Measurements from ENCODE around the gene HIVEP3. TPM values are rescaled to one million over a fixed set of nuclear protein-coding genes. Genes with fewer than 3 reads are reported as not detected.

Gene HIVEP3
- total RNA-seq, 3 donors from 2014 or later, result 4.9 to 6.5 (median 6.1) TPM

GRCh38 chr1:41943717-41944116 is 25.0 kb upstream of the HIVEP3 start:
- Histone ChIP-seq H3K9me3 (peaks cover 6% of the 10 kb centered on the region), H3K36me3 (ENCODE audit: low read depth) (no peaks in the 10 kb centered on the region), H3K4me1 (ENCODE audit: low read depth) (no peaks in the 10 kb centered on the region), H3K4me3 (no peak overlapping the region)
- intact Hi-C loops (cut with DNase I, micrococcal nuclease), result no loop called here
- no peak for ATAC-seq
- no peak for DNase-seq
- no peak for TF ChIP-seq CTCF (IDR thresholded peaks at IDR 0.05)

DNA sequence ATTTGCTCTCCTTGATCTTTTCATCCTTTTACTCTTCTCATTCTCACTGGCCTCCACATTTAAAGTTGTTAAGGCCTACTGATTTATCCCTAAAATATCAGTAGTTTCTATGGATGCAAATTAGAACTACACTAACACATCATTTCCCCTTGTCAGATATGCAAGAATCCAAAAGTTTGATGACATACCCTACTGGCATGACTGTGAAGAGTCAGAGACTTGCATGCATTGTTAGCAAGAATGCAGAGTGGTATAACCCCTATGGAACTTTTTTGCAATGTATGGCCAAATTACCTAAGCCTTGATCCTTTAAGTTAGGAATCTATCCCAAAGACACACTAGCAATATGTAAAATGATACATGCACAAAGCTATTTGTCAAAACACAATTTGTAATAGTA is 23.6 kb upstream of the HIVEP3 start:
- no peaks in the 10 kb centered on the region for H3K4me1 ChIP-seq (ENCODE audit: low read depth)
- TF ChIP-seq CTCF (IDR thresholded peaks at IDR 0.05), result no peak
- H3K9me3 ChIP-seq, result peaks cover 6% of the 10 kb centered on the region
- no peaks in the 10 kb centered on the region for H3K36me3 ChIP-seq (ENCODE audit: low read depth)
- DNase-seq, result no peak
- intact Hi-C loops (cut with DNase I, micrococcal nuclease), result no loop called here
- no peak overlapping the region for H3K4me3 ChIP-seq
- ATAC-seq, result no peak

DNA sequence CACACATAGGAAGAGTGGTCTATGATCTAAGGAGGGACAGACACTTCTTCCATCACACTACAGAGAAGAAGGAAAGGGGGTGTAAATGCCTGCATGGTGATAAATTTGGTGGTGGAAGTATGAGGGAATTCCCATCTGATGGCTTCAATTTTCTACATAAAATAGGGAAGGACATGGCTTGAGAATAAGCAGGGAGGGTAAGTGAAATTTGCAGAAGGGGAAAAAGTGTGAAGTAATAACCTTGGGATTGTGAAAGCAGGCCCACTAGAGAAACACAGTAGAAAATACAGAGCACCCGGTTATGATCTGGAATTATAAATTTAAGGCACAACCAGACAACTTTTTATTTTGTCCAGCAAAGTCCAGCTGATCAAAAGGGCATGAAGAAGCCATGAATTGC is 22.7 kb upstream of the HIVEP3 start:
- ATAC-seq, result no peak
- no peaks in the 10 kb centered on the region for H3K4me1 ChIP-seq (ENCODE audit: low read depth)
- no peaks in the 10 kb centered on the region for H3K36me3 ChIP-seq (ENCODE audit: low read depth)
- no peak for TF ChIP-seq CTCF (IDR thresholded peaks at IDR 0.05)
- H3K4me3 ChIP-seq, result no peak overlapping the region
- no peak for DNase-seq
- intact Hi-C loops (cut with DNase I, micrococcal nuclease), result no loop called here
- peaks cover 6% of the 10 kb centered on the region for H3K9me3 ChIP-seq

DNA sequence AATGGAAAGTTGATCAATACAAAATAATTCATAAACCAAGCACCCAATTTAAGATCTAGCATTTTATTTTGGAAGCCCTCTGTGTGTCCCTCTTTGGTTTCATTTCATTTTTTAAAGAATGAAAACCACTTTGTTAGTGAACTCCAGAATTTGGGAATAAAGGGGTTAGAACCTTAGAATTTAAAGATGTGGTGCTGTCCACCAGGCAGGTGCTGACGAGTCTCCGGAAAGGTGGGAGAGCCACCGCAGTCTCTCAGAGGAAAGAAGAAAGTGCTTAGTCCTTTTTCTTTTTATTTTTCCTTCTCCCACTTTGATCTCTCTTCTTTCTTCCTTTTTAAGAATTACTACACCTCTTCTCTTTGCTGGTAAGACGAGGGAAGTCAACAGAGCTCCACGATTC is 20.5 kb upstream of the HIVEP3 start:
- DNase-seq (no peak), ATAC-seq (no peak)
- Histone ChIP-seq H3K4me1 (ENCODE audit: low read depth) (no peaks in the 10 kb centered on the region), H3K9me3 (peaks cover 6% of the 10 kb centered on the region), H3K4me3 (no peak overlapping the region), H3K36me3 (ENCODE audit: low read depth) (no peaks in the 10 kb centered on the region)
- intact Hi-C loops (cut with DNase I, micrococcal nuclease), result no loop called here
- no peak for TF ChIP-seq CTCF (IDR thresholded peaks at IDR 0.05)

- H3K36me3 ChIP-seq (ENCODE audit: low read depth), result no peaks in the 10 kb centered on the region
- H3K4me3 ChIP-seq, result no peak overlapping the region
- H3K4me1 ChIP-seq (ENCODE audit: low read depth), result no peaks in the 10 kb centered on the region
- intact Hi-C loops (cut with DNase I, micrococcal nuclease), result no loop called here
- no peak for DNase-seq
- H3K9me3 ChIP-seq, result no peaks in the 10 kb centered on the region
- ATAC-seq, result no peak
- TF ChIP-seq CTCF (IDR thresholded peaks at IDR 0.05), result no peak
These were observed 17.4 kb upstream of the HIVEP3 start for GRCh38 chr1:41936107-41936506.

DNA sequence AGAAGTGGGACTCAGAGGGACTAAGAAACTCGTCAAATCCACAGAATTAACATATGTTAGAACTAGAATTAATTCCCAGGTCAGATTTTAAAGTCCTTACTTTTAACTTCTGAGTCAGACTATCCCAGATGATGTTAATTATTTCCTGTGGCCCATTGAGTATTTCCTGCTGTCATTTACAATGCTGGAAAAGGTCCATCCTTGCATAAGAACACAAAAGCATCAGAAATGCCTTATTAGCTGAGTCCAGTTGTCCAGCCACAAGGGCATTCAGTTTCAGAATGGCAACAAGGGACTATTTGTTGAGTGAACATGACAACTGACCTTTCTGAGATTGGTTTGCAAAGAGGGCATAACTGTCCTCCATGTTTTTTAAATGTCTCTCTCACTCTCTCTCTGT is 16.5 kb upstream of the HIVEP3 start:
- Histone ChIP-seq H3K4me1 (ENCODE audit: low read depth) (no peaks in the 10 kb centered on the region), H3K9me3 (no peaks in the 10 kb centered on the region), H3K4me3 (no peak overlapping the region), H3K36me3 (ENCODE audit: low read depth) (no peaks in the 10 kb centered on the region)
- TF ChIP-seq CTCF (IDR thresholded peaks at IDR 0.05), result no peak
- intact Hi-C loops (cut with DNase I, micrococcal nuclease), result no loop called here
- no peak for DNase-seq
- ATAC-seq, result no peak

All from mucosa of descending colon (tissue), 3 donors.